ENCODE measurements around the gene C8B.

GRCh38 chr1:56911098-56911938 is 54.5 kb downstream of the C8B start:
- TF ChIP-seq POLR2A (IDR thresholded peaks at IDR 0.05) = no peak
- TF ChIP-seq CTCF (IDR thresholded peaks at IDR 0.05) = no peak
- no peak for TF ChIP-seq POLR2AphosphoS5 (IDR thresholded peaks at IDR 0.05)
